Tibial nerve (tissue), 4 donors: ENCODE results near the gene CMIP. TPM values are rescaled to one million over a fixed set of nuclear protein-coding genes. Genes with fewer than 3 reads are reported as not detected.

Source experiments
- DNase-seq, 2 donors: peaks; one replicate each; pipeline ENCODE4 v3.0.0-alpha.2; 2019; ENCODE audit warnings: low spot score in 2 of 2
- H3K27ac ChIP-seq, 4 donors: fragments of 200-600 bp; sonication (generic) in 3 of 4; one replicate each; pipeline ENCODE4 v1.5.1; 2017 to 2019; ENCODE audit warnings: mild to moderate bottlenecking in 1 of 4
- H3K27me3 ChIP-seq, 2 donors: fragments of 200-600 bp; sonication (generic) in 1 of 2; one replicate each; pipeline versions ENCODE4 v1.5.1 to v1.6.0; 2017 to 2019
- H3K36me3 ChIP-seq, 3 donors: fragments of 200-600 bp; sonication (generic); one replicate each; pipeline ENCODE4 v1.5.1; 2018 to 2019
- H3K4me1 ChIP-seq, 4 donors: fragments of 200-600 bp; sonication (generic) in 3 of 4; one replicate each; pipeline ENCODE4 v1.5.1; 2017 to 2019
- H3K4me3 ChIP-seq, 4 donors: fragments of 200-600 bp; sonication (generic) in 3 of 4; one replicate each; pipeline ENCODE4 v1.5.1; 2017 to 2019; ENCODE audit warnings: mild to moderate bottlenecking in 1 of 4, moderate library complexity in 1 of 4
- H3K9me3 ChIP-seq, 4 donors: fragments of 200-600 bp; sonication (generic) in 3 of 4; one replicate each; pipeline ENCODE4 v1.5.1; 2017 to 2019
- EP300 ChIP-seq, 2 donors: sonication (generic); formaldehyde crosslinking; IDR thresholded peaks; one replicate each; pipeline ENCODE4 v1.6.1; 2017; ENCODE audit warnings: antibody characterized with exemption in 2 of 2, mild to moderate bottlenecking in 1 of 2
- POLR2A ChIP-seq, 2 donors: fragments of 450-650 bp; IDR thresholded peaks; one replicate each; pipeline ENCODE4 v1.6.1; 2017; ENCODE audit warnings: antibody characterized with exemption in 2 of 2, mild to moderate bottlenecking in 2 of 2, moderate library complexity in 2 of 2
- WGBS, 2 donors: methylation state at CpG; one replicate each; pipeline ENCODE4 v1.1.5; 2018; 5-methylcytosine and 5-hydroxymethylcytosine counted together
- total RNA-seq, 4 donors: library from RNA; depleted of rRNA; stranded (reverse); fragments of >200 nt; gene quantifications; one replicate each; pipeline ENCODE4 v1.1.0, GENCODE V29; 2016
- TF ChIP-seq, protein P1 (sequence below), 5 experiments: fragments of 200-600 bp in 3 of 5; fragments of 450-650 bp in 2 of 5; sonication (generic) in 3 of 5; IDR thresholded peaks; one replicate each; pipeline ENCODE4 v1.5.1; 2016 to 2019; ENCODE audit warnings: antibody characterized with exemption in 5 of 5, mild to moderate bottlenecking in 3 of 5, moderate library complexity in 2 of 5

The CMIP gene
- total RNA-seq, 4 donors from 2014 or later: 28.2 to 48.8 (median 31.8) TPM

DNA sequence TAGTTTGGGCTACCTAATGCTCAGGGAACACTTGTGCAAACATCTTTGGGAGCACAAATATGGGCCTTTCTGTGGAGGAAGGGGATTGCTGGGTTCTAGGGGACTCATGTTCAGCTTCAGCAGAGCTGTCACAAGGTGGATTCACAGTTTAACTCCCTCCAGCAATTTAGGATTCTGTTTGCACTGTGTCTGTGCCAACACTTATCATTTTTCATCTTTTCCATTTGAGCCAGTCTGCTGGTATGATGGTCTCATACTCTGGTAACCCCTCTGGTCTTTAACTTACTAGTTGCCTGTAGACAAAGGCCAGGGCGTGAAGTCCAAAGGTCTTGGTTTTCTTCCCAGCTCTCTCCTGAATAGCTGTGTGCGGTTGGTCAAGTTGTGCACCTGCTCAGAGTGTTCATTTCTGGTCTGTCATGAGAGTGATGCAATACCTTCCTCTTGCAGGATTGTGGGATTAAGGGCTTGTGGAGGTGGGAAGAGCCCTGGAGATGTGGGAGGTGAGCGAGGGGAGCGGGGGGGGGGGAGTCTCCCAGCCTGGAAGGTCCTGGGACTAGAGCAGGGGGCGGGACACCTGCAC, 152.6 kb downstream of the CMIP start:
- Histone ChIP-seq H3K4me3 (no peak overlapping the region), H3K27ac (no peak overlapping the region), H3K4me1 (peaks cover 0 to 22% (median 3%) of the 10 kb centered on the region in 4 donors), H3K36me3 (peaks cover 0 to 6% (median 0%) of the 10 kb centered on the region in 3 donors), H3K27me3 (no peaks in the 10 kb centered on the region), H3K9me3 (no peaks in the 10 kb centered on the region)
- no peak for DNase-seq
- TF ChIP-seq, protein P1, sequence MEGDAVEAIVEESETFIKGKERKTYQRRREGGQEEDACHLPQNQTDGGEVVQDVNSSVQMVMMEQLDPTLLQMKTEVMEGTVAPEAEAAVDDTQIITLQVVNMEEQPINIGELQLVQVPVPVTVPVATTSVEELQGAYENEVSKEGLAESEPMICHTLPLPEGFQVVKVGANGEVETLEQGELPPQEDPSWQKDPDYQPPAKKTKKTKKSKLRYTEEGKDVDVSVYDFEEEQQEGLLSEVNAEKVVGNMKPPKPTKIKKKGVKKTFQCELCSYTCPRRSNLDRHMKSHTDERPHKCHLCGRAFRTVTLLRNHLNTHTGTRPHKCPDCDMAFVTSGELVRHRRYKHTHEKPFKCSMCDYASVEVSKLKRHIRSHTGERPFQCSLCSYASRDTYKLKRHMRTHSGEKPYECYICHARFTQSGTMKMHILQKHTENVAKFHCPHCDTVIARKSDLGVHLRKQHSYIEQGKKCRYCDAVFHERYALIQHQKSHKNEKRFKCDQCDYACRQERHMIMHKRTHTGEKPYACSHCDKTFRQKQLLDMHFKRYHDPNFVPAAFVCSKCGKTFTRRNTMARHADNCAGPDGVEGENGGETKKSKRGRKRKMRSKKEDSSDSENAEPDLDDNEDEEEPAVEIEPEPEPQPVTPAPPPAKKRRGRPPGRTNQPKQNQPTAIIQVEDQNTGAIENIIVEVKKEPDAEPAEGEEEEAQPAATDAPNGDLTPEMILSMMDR (IDR thresholded peaks at IDR 0.05): no peak
- TF ChIP-seq POLR2A (IDR thresholded peaks at IDR 0.05): no peak
- TF ChIP-seq EP300 (IDR thresholded peaks at IDR 0.05): no peak
- WGBS, 2 donors: 96 to 100% methylated on average over 5 of the region's 5 CpGs

DNA sequence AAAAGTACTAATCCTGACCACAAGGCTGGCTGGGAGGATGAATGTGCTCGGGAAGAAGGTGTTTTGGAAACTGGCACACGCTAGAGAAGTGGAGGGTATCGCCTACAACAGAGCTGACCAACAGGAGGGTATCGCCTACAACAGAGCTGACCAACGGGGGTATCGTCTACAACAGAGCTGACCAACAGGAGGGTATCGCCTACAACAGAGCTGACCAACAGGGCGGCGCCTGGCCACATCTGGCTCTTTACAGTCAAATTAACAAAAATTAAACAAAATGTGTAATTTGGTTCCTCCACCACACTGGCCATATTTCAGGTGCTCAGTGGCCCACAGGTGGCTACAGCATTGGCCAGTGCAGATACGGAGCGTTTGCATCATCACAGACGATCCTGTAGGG, 153.5 kb downstream of the CMIP start:
- no peaks in the 10 kb centered on the region for H3K36me3 ChIP-seq
- no peaks in the 10 kb centered on the region for H3K27me3 ChIP-seq
- DNase-seq: no peak
- 95 to 96% methylated on average over 12 of the region's 12 CpGs for WGBS, 2 donors
- TF ChIP-seq, protein P1 (IDR thresholded peaks at IDR 0.05): no peak
- TF ChIP-seq POLR2A (IDR thresholded peaks at IDR 0.05) (no peak), EP300 (IDR thresholded peaks at IDR 0.05) (no peak)
- peaks cover 0 to 25% (median 3%) of the 10 kb centered on the region in 4 donors for H3K4me1 ChIP-seq
- H3K9me3 ChIP-seq: no peaks in the 10 kb centered on the region
- H3K4me3 ChIP-seq: no peak overlapping the region
- no peak overlapping the region for H3K27ac ChIP-seq

DNA sequence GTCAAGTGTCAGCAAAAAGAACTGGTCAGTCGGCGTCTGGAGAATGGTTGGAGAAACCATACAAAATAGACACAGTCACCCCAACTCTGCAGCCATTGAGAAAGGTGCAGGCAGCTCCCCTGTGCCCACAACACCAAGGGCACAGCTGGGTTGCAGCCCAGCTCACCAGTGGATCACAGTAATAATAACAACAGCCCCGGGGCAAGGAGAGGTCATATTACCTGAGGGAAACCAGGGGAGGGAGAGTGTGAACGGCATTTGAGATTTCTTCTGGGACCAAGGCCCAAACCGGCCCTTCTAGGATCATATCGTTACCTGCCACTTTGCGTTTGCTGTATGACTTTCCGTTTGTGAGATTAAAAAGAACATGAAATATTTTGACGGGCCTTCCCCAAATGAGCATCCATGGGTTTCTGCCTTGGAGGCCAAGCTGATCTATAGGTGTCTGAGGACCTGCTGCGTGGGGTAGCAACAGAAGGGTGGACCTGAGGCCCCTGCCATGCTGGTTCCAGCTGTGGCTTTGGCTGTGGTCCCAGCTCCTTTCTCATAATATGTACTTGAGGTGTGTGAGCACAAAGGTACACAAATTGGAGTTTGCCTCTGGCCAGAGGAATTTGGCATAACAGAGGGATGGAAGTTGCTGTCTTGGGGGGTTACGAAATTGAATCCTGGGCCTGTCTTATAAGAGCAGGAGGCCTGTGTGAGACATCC, 154.6 kb downstream of the CMIP start:
- Histone ChIP-seq H3K4me3 (no peak overlapping the region), H3K27ac (no peak overlapping the region), H3K4me1 (peaks cover 0 to 25% (median 3%) of the 10 kb centered on the region in 4 donors), H3K27me3 (no peaks in the 10 kb centered on the region), H3K9me3 (no peaks in the 10 kb centered on the region), H3K36me3 (no peaks in the 10 kb centered on the region)
- no peak for DNase-seq
- 80 to 92% methylated on average over 11 of the region's 11 CpGs for WGBS, 2 donors
- TF ChIP-seq POLR2A (IDR thresholded peaks at IDR 0.05): no peak
- TF ChIP-seq EP300 (IDR thresholded peaks at IDR 0.05): no peak
- TF ChIP-seq, protein P1 (IDR thresholded peaks at IDR 0.05): no peak

DNA sequence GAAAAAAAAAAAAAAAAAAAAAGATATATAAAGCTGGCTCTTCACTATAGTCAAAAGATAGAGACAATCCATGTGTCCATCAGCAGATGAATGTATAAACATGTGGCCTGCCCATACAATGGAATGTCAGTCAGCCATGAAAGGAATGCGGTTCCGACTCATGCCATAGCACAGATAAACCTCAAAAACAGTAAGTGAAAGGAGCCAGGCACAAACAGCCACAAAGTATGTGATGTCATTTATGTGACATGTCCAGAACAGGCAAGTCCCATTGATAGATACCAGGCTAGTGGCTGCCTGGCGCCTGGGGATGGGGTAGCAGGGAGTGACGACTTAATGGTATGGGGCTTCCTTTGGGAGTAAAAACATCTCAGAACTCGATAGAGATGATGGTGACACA, 155.7 kb downstream of the CMIP start:
- no peak for TF ChIP-seq POLR2A (IDR thresholded peaks at IDR 0.05)
- TF ChIP-seq EP300 (IDR thresholded peaks at IDR 0.05): no peak
- TF ChIP-seq, protein P1 (IDR thresholded peaks at IDR 0.05): no peak
- WGBS, 2 donors: 56 to 71% methylated on average over 5 of the region's 5 CpGs
- Histone ChIP-seq H3K27me3 (no peaks in the 10 kb centered on the region), H3K9me3 (no peaks in the 10 kb centered on the region), H3K27ac (no peak overlapping the region), H3K4me3 (no peak overlapping the region), H3K36me3 (no peaks in the 10 kb centered on the region), H3K4me1 (peaks cover 0 to 25% (median 3%) of the 10 kb centered on the region in 4 donors)
- DNase-seq: no peak

DNA sequence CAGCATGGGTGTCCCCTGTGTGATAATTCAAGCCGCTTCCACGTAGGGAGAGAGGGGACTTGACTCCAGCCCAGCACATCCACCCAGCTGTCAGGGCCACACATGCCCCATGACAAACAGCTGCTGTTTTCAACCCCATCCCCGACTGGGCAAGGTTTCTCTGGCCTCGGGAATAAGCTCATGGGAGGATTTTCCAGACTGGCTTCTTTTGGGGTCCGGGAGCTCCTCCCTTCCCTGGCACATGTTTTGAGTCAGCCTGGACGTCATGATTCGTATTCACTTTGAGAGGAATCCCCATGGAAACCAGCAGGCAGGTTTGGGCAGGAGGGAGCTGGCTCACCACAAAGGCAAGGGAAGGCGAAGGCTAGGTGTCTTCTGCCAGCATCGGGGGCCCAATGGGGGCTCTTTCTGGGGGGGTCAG, 156.4 kb downstream of the CMIP start:
- H3K4me3 ChIP-seq: no peak overlapping the region

More for the DNA sequence above, 156.4 kb downstream of the CMIP start:
- peaks cover 0 to 25% (median 3%) of the 10 kb centered on the region in 4 donors for H3K4me1 ChIP-seq
- H3K36me3 ChIP-seq: no peaks in the 10 kb centered on the region
- no peak for DNase-seq
- H3K27ac ChIP-seq: peak overlapping the region in 2 of 4 donors; percentile 19 to 75
- no peaks in the 10 kb centered on the region for H3K27me3 ChIP-seq
- 55 to 56% methylated on average over 9 of the region's 9 CpGs for WGBS, 2 donors
- no peaks in the 10 kb centered on the region for H3K9me3 ChIP-seq
- no peak for TF ChIP-seq EP300 (IDR thresholded peaks at IDR 0.05)
- TF ChIP-seq, protein P1 (IDR thresholded peaks at IDR 0.05): no peak
- TF ChIP-seq POLR2A (IDR thresholded peaks at IDR 0.05): no peak
